ENCODE data around the gene FAM210B.
"Not testable (repeated sequence)": the region's sequence is repeated elsewhere in the genome, so short reads cannot be mapped to it uniquely, and the experiment has no call there.

FAM210B gene

GRCh38 chr20:56361900-56362299 is 3.1 kb downstream of the FAM210B start:
- DNase-seq: no peak

- DNase-seq: peak; percentile 9 to 51
These were observed 4.1 kb downstream of the FAM210B start for GRCh38 chr20:56362833-56363413.

- no peak for DNase-seq
These were observed 4.7 kb downstream of the FAM210B start for GRCh38 chr20:56363491-56363890.

GRCh38 chr20:56368351-56369134 is 9.8 kb downstream of the FAM210B start:
- no peak for DNase-seq

GRCh38 chr20:56369179-56369578 is 10.4 kb downstream of the FAM210B start:
- DNase-seq: no peak

- no peak for DNase-seq
These were observed 13.2 kb downstream of the FAM210B start for GRCh38 chr20:56371977-56372376.

GRCh38 chr20:56372850-56373249 is 14.1 kb downstream of the FAM210B start:
- no peak for DNase-seq

- peak; percentile 85 to 93 for DNase-seq
These were observed 15.2 kb downstream of the FAM210B start for GRCh38 chr20:56373942-56374341.

GRCh38 chr20:56376331-56376730 is 17.6 kb downstream of the FAM210B start:
- peak; percentile 37 to 41 for DNase-seq

- no peak for DNase-seq
These were observed 19.6 kb downstream of the FAM210B start for GRCh38 chr20:56378386-56378785.

- no peak for DNase-seq
These were observed 21.6 kb downstream of the FAM210B start for GRCh38 chr20:56380375-56380774.

GRCh38 chr20:56381501-56381900 is 22.7 kb downstream of the FAM210B start:
- no peak for DNase-seq

GRCh38 chr20:56382696-56383095 is 23.9 kb downstream of the FAM210B start:
- DNase-seq: no peak

- DNase-seq: no peak
These were observed 24.6 kb downstream of the FAM210B start for GRCh38 chr20:56383334-56383733.

GRCh38 chr20:56385130-56385529 is 26.4 kb downstream of the FAM210B start:
- DNase-seq: no peak

- DNase-seq: no peak
These were observed 27.4 kb downstream of the FAM210B start for GRCh38 chr20:56386219-56386618.

GRCh38 chr20:56388882-56389281 is 30.1 kb downstream of the FAM210B start:
- no peak for DNase-seq

- DNase-seq: no peak
These were observed 31.0 kb downstream of the FAM210B start for GRCh38 chr20:56389807-56390206.

GRCh38 chr20:56390396-56390795 is 31.6 kb downstream of the FAM210B start:
- DNase-seq: not testable (repeated sequence)

- no peak for DNase-seq
These were observed 32.3 kb downstream of the FAM210B start for GRCh38 chr20:56391037-56391436.

- DNase-seq: no peak
These were observed 32.9 kb downstream of the FAM210B start for GRCh38 chr20:56391596-56392131.

GRCh38 chr20:56392132-56392880 is 33.5 kb downstream of the FAM210B start, which contains the start of the genes AURKA and CSTF1:
Gene AURKA (minus strand): TSS chr20:56392215. CDS start chr20:56388197, 4,018 bp downstream.
Gene CSTF1 (plus strand): TSS chr20:56392645. CDS start chr20:56395553, 2,908 bp downstream.
- DNase-seq: peak; percentile 100

- no peak for DNase-seq
These were observed 34.2 kb downstream of the FAM210B start for GRCh38 chr20:56392881-56393482.

All from inflammatory macrophage treated with lipopolysaccharide for 1 hour (primary cell).